Keratinocyte (primary cell): ENCODE data around the gene RASAL3. TPM values are rescaled to one million over a fixed set of nuclear protein-coding genes. Genes with fewer than 3 reads are reported as not detected.

Experiments used
- DNase-seq: peaks from one replicate; pipeline ENCODE4 v3.0.0-alpha.2; 2011; ENCODE audit warnings: low read depth, missing footprints, low spot score
- FAIRE-seq: peaks from 2 replicates; lab custom pipeline; 2011; peaks lifted over from hg19 to GRCh38; lab: Jason Lieb, UNC
- H2AFZ ChIP-seq: 2 replicates; pipeline ENCODE4 v1.6.0; 2012; ENCODE audit warnings: low read length, control low read depth, inconsistent platforms; ENCODE audit not compliant: control insufficient read depth
- H3K27ac ChIP-seq: 2 replicates; pipeline ENCODE4 v1.5.1; 2011; ENCODE audit warnings: low read length; ENCODE audit not compliant: control insufficient read depth, insufficient read depth
- H3K27me3 ChIP-seq: 3 replicates; pipeline ENCODE4 v1.6.0; 2011; ENCODE audit warnings: low read length; ENCODE audit not compliant: control insufficient read depth, insufficient read depth; ENCODE audit errors: extremely low read depth
- H3K36me3 ChIP-seq, 2 experiments: 2 replicates in 1 of 2; 3 replicates in 1 of 2; pipeline ENCODE4 v1.5.1; 2011; ENCODE audit warnings: low read length in 2 of 2, mild to moderate bottlenecking in 1 of 2; ENCODE audit not compliant: control insufficient read depth in 2 of 2, insufficient read depth in 2 of 2; ENCODE audit errors: extremely low read depth in 1 of 2
- H3K4me1 ChIP-seq: 3 replicates; pipeline ENCODE4 v1.5.1; 2011; ENCODE audit warnings: low read length; ENCODE audit not compliant: control insufficient read depth, insufficient read depth; ENCODE audit errors: extremely low read depth
- H3K4me2 ChIP-seq: 3 replicates; pipeline ENCODE4 v1.6.0; 2011; ENCODE audit warnings: low read depth, low read length; ENCODE audit not compliant: control insufficient read depth, insufficient read depth; ENCODE audit errors: extremely low read depth
- H3K4me3 ChIP-seq, 3 experiments: fragments of 200-600 bp in 1 of 3; sonication (generic) in 1 of 3; 2 replicates in 2 of 3; 3 replicates in 1 of 3; pipeline ENCODE4 v1.5.1; 2011 to 2016; ENCODE audit warnings: low read length in 3 of 3, mild to moderate bottlenecking in 3 of 3, control low read depth in 2 of 3, inconsistent platforms in 1 of 3, low read depth in 1 of 3, mixed read lengths in 1 of 3, mixed run types in 1 of 3, moderate library complexity in 1 of 3; ENCODE audit not compliant: control insufficient read depth in 2 of 3, insufficient read depth in 2 of 3; ENCODE audit errors: extremely low read depth in 1 of 3
- H3K79me2 ChIP-seq: 2 replicates; pipeline ENCODE4 v1.6.0; 2012; ENCODE audit warnings: low read length; ENCODE audit not compliant: control insufficient read depth, insufficient read depth
- H3K9ac ChIP-seq: 3 replicates; pipeline ENCODE4 v1.6.0; 2011; ENCODE audit warnings: low read length; ENCODE audit not compliant: control insufficient read depth, insufficient read depth; ENCODE audit errors: extremely low read depth
- H3K9me1 ChIP-seq: 3 replicates; pipeline ENCODE4 v1.6.0; 2011; ENCODE audit warnings: low read length; ENCODE audit not compliant: control insufficient read depth, insufficient read depth; ENCODE audit errors: extremely low read depth
- H3K9me3 ChIP-seq: 2 replicates; pipeline ENCODE4 v1.5.1; 2012; ENCODE audit warnings: low read depth, low read length; ENCODE audit not compliant: control insufficient read depth
- H4K20me1 ChIP-seq: 3 replicates; pipeline ENCODE4 v1.6.0; 2011; ENCODE audit warnings: low read length; ENCODE audit not compliant: control insufficient read depth, insufficient read depth; ENCODE audit errors: extremely low read depth
- CTCF ChIP-seq, 3 experiments: IDR thresholded peaks in 1 of 3; conservative IDR thresholded peaks in 1 of 3; optimal IDR thresholded peaks in 1 of 3; 2 replicates in 2 of 3; 3 replicates in 1 of 3; pipeline versions ENCODE3 to v1.5.1; 2011; ENCODE audit warnings: low read length in 3 of 3, mild to moderate bottlenecking in 3 of 3, moderate library complexity in 2 of 3, control low read depth in 1 of 3, inconsistent platforms in 1 of 3; ENCODE audit not compliant: insufficient read depth in 2 of 3; ENCODE audit errors: extremely low read depth in 1 of 3
- EZH2 ChIP-seq: IDR thresholded peaks from one replicate; pipeline ENCODE4 v1.6.1; 2012; ENCODE audit warnings: inconsistent platforms, mild to moderate bottlenecking, low read length, moderate library complexity
- dilution Hi-C: fragments of 300-500 bp; cut with MboI; formaldehyde crosslinking; loops from one replicate; pipeline ENCODE4 v1.7.0; 2020; ENCODE audit warnings: low sequenced_read_pairs; ENCODE audit not compliant: extremely low pct_ligation_motif_present
- polyA plus RNA-seq, 5 experiments: library from polyadenylated mRNA; depleted of rRNA in 3 of 5; stranded (reverse) in 3 of 5; stranded (forward) in 1 of 5; unstranded in 1 of 5; fragments of >200 nt; gene quantifications; 1 replicate in 1 of 5; 2 replicates in 3 of 5; 3 replicates in 1 of 5; pipeline versions ENCODE4 v1.2.1 to v1.2.3, GENCODE V29; 2011 to 2012; ENCODE audit warnings: missing spikeins in 2 of 5, low read depth in 1 of 5, low replicate concordance in 1 of 5

Gene RASAL3
- polyA plus RNA-seq, 1 donor (not counting 4 experiments of a cell fraction or from before 2014, with no cell fraction given), result not detected

DNA sequence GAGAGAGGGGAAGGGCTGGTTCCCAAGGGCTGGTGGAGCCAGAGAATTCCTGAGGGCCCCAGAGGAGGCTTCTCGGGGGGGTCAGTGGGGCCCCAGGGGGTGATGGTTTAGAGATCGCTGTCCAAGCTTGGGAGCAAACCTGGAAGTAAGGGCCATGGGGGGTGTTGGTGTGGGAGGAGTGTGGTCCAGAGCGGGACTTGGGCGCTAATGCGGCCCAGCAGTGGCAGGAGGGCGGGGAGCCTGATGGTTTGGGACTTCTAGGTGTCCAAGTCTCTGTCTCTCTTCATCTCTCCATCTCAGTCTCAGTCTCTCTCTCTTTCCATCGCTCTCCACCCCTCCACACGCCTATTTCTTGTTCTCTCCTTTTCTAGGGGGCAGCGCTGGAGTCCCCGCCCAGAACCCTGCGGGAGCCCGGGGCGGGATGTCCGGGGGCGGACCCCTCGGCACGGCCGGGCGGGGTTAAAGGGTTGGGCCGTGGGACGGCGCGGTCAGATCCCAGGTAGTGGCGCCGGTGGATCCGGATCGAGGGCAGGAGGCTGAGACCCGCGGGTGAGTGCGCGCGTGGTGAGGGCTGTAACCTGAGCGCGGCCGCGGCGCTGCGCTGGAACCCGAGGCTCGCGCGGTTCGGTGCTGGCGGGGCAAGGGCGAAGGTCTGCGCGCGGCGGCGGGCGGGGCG lies 43.8 kb upstream of the RASAL3 start, which contains the start of gene CYP4F22:
Gene CYP4F22 (plus strand): TSS at position 491 of the 676 bp plus-strand sequence. CDS start 16,812 bp downstream, outside the sequence.
- Histone ChIP-seq H3K27me3 (peaks cover 37% of the 10 kb centered on the region), H3K79me2 (no peaks in the 10 kb centered on the region), H3K9me1 (no peaks in the 10 kb centered on the region), H3K9me3 (no peaks in the 10 kb centered on the region), H4K20me1 (no peaks in the 10 kb centered on the region), H3K27ac (no peak within 1 kb of the TSS), H3K4me3 (no peak within 1 kb of the TSS), H3K4me1 (no peaks in the 10 kb centered on the region), H3K36me3 (no peaks in the 10 kb centered on the region), H2AFZ (no peak within 1 kb of the TSS), H3K4me2 (peak within 1 kb of the TSS; percentile 25), H3K9ac (no peak within 1 kb of the TSS)
- FAIRE-seq (no peak), DNase-seq (no peak)
- dilution Hi-C loops, result no loop called here
- no peak for TF ChIP-seq EZH2
- TF ChIP-seq CTCF (optimal IDR thresholded peaks at IDR 0.05 in 1 of 3, IDR thresholded peaks at IDR 0.05 in 1 of 3, conservative IDR thresholded peaks at IDR 0.05 in 1 of 3; ENCODE audit: extremely low read depth in 1 of 3, insufficient read depth in 2 of 3, low read length in 3 of 3), result no peak

GRCh38 chr19:15507068-15508034 lies 43.0 kb upstream of the RASAL3 start:
- no peaks in the 10 kb centered on the region for H3K4me1 ChIP-seq
- peaks cover 37% of the 10 kb centered on the region for H3K27me3 ChIP-seq
- H3K27ac ChIP-seq, result no peak overlapping the region
- H2AFZ ChIP-seq, result no peak overlapping the region
- dilution Hi-C loops, result no loop called here
- H3K4me2 ChIP-seq, result no peak overlapping the region
- H3K9me1 ChIP-seq, result no peaks in the 10 kb centered on the region
- H3K79me2 ChIP-seq, result no peaks in the 10 kb centered on the region
- no peak for FAIRE-seq
- H4K20me1 ChIP-seq, result no peaks in the 10 kb centered on the region
- H3K9me3 ChIP-seq, result no peaks in the 10 kb centered on the region
- TF ChIP-seq CTCF (optimal IDR thresholded peaks at IDR 0.05 in 1 of 3, IDR thresholded peaks at IDR 0.05 in 1 of 3, conservative IDR thresholded peaks at IDR 0.05 in 1 of 3; ENCODE audit: extremely low read depth in 1 of 3, insufficient read depth in 2 of 3, low read length in 3 of 3) (no peak), EZH2 (no peak)
- no peak overlapping the region for H3K9ac ChIP-seq
- no peak overlapping the region for H3K4me3 ChIP-seq
- no peak for DNase-seq
- no peaks in the 10 kb centered on the region for H3K36me3 ChIP-seq
